Sigmoid colon (tissue), 7 donors: ENCODE measurements around the gene GALR1. TPM values are rescaled to one million over a fixed set of nuclear protein-coding genes. Genes with fewer than 3 reads are reported as not detected.
A peak's percentile ranks its signal among the peaks of the same experiment; 100 is the strongest.

Experiments
- DNase-seq: peaks from one replicate; pipeline ENCODE4 v3.0.0-alpha.2; 2019
- H3K27ac ChIP-seq, 4 donors: fragments of 200-600 bp; sonication (generic); one replicate each; pipeline ENCODE4 v1.5.1; 2016 to 2019; ENCODE audit warnings: mild to moderate bottlenecking in 1 of 4
- H3K27me3 ChIP-seq, 3 donors: fragments of 200-600 bp; sonication (generic); one replicate each; pipeline ENCODE4 v1.5.1; 2019; ENCODE audit warnings: mild to moderate bottlenecking in 1 of 3
- H3K36me3 ChIP-seq, 4 donors: fragments of 200-600 bp; sonication (generic); one replicate each; pipeline ENCODE4 v1.5.1; 2016 to 2019
- H3K4me1 ChIP-seq, 4 donors: fragments of 200-600 bp; sonication (generic); one replicate each; pipeline ENCODE4 v1.5.1; 2017 to 2019
- H3K4me3 ChIP-seq, 4 donors: fragments of 200-600 bp; sonication (generic); one replicate each; pipeline ENCODE4 v1.5.1; 2017 to 2019; ENCODE audit warnings: mild to moderate bottlenecking in 2 of 4, moderate library complexity in 1 of 4
- H3K9me3 ChIP-seq, 4 donors: fragments of 200-600 bp in 3 of 4; sonication (generic) in 3 of 4; one replicate each; pipeline versions ENCODE4 v1.5.1 to v1.6.1; 2013 to 2019
- EP300 ChIP-seq, 4 donors: sonication (generic); formaldehyde crosslinking; IDR thresholded peaks; one replicate each; pipeline ENCODE4 v1.6.1; 2017; ENCODE audit warnings: antibody characterized with exemption in 4 of 4
- POLR2A ChIP-seq, 2 donors: fragments of 450-650 bp; IDR thresholded peaks; one replicate each; pipeline ENCODE4 v1.6.1; 2016; ENCODE audit warnings: antibody characterized with exemption in 2 of 2, mild to moderate bottlenecking in 2 of 2, moderate library complexity in 2 of 2
- POLR2AphosphoS5 ChIP-seq, 4 donors: sonication (generic); formaldehyde crosslinking; IDR thresholded peaks; one replicate each; pipeline ENCODE4 v1.6.1; 2017; ENCODE audit warnings: antibody characterized with exemption in 4 of 4
- WGBS, 2 donors: extraction: QIAGEN DNeasy Blood & Tissue Kit; methylation state at CpG; one replicate each; pipeline ENCODE4 v1.1.7; 2013; 5-methylcytosine and 5-hydroxymethylcytosine counted together
- intact Hi-C: fragments of 100-400 bp; cut with DNase I; formaldehyde crosslinking; loops from one replicate; pipeline ENCODE4 v1.15.1; 2023
- polyA plus RNA-seq, 3 donors: library from polyadenylated mRNA; stranded (reverse); fragments of 200-250 nt; gene quantifications; one replicate each; pipeline ENCODE4 v1.2.3, GENCODE V29; 2013
- total RNA-seq, 4 donors: library from RNA; depleted of rRNA; stranded (reverse); fragments of >200 nt; gene quantifications; one replicate each; pipeline ENCODE4 v1.1.0, GENCODE V29; 2016
- TF ChIP-seq, protein P1 (sequence below), 4 experiments: fragments of 450-650 bp in 3 of 4; fragments of 200-600 bp in 1 of 4; IDR thresholded peaks; one replicate each; pipeline ENCODE4 v1.5.1; 2016 to 2019; ENCODE audit warnings: antibody characterized with exemption in 4 of 4, mild to moderate bottlenecking in 3 of 4, moderate library complexity in 2 of 4
- donor health status: healthy with polysubstance abuse.
- donor health status: Bipolar disorder and iron deficiency.
- donor health status: healthy.

The GALR1 gene
- total and polyA plus RNA-seq, 7 donors, result 0.16 to 0.71 (median 0.33) TPM; not detected in 2

DNA sequence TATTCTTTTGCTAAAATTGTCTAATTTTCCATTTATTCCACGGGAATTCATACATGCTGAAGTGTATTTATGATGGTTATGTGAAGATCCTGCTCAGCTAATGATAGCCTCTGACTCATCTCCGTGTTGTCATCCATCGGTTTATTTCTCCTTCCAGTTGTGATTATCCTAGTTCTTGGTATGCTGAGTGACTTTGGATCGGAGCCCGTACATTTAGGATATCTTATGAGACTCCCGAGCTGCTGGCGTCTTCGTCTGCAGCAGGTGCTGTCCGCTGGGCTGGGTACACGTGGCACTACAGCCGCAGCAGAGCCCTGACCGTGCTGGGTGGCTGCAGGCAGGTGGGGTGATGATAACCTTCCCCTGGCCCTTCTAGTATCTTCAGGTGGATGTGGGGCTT is 40.1 kb upstream of the GALR1 start:
- H3K27me3 ChIP-seq, result no peaks in the 10 kb centered on the region
- intact Hi-C loops, result no loop called here
- WGBS, 2 donors, result 85 to 90% methylated on average over 12 of the region's 12 CpGs

DNA sequence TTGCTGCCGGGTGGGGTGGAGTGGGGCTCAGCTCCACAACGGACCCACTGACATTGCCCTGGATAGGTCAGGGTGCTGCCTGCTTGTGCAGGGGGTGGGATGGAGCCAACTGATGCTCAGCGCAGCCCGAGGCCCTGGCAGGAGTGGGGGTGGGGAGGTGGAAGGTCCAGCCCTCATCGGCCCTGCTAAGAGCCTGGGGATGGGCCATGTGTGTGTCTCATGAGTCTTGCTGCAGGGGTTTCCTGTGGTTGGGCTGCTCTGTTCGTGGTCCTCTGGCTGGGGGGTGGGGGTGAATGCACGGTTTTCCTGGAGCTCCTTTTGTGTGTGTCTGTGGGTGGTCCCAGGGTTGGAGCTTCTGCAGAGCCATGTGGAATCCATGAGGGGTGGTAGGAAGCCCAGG is 39.4 kb upstream of the GALR1 start:
- intact Hi-C loops, result loop anchor here (2.0 to 5.0 kb wide), 2 partner anchors 143 to 209 kb away; no protein-coding TSS in a partner anchor
- DNase-seq, result no peak
- no peak overlapping the region for H3K27ac ChIP-seq

More for the DNA sequence above, 40.1 kb upstream of the GALR1 start:
- no peaks in the 10 kb centered on the region for H3K36me3 ChIP-seq
- DNase-seq, result no peak
- no peaks in the 10 kb centered on the region for H3K9me3 ChIP-seq
- TF ChIP-seq, protein P1, sequence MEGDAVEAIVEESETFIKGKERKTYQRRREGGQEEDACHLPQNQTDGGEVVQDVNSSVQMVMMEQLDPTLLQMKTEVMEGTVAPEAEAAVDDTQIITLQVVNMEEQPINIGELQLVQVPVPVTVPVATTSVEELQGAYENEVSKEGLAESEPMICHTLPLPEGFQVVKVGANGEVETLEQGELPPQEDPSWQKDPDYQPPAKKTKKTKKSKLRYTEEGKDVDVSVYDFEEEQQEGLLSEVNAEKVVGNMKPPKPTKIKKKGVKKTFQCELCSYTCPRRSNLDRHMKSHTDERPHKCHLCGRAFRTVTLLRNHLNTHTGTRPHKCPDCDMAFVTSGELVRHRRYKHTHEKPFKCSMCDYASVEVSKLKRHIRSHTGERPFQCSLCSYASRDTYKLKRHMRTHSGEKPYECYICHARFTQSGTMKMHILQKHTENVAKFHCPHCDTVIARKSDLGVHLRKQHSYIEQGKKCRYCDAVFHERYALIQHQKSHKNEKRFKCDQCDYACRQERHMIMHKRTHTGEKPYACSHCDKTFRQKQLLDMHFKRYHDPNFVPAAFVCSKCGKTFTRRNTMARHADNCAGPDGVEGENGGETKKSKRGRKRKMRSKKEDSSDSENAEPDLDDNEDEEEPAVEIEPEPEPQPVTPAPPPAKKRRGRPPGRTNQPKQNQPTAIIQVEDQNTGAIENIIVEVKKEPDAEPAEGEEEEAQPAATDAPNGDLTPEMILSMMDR (IDR thresholded peaks at IDR 0.05), result no peak
- no peak for TF ChIP-seq POLR2AphosphoS5 (IDR thresholded peaks at IDR 0.05)
- no peak for TF ChIP-seq EP300 (IDR thresholded peaks at IDR 0.05)
- TF ChIP-seq POLR2A (IDR thresholded peaks at IDR 0.05), result no peak
- H3K4me1 ChIP-seq, result peaks cover 0 to 18% (median 17%) of the 10 kb centered on the region in 4 donors
- H3K27ac ChIP-seq, result peak overlapping the region in 1 of 4 donors; percentile 68
- no peak overlapping the region for H3K4me3 ChIP-seq

DNA sequence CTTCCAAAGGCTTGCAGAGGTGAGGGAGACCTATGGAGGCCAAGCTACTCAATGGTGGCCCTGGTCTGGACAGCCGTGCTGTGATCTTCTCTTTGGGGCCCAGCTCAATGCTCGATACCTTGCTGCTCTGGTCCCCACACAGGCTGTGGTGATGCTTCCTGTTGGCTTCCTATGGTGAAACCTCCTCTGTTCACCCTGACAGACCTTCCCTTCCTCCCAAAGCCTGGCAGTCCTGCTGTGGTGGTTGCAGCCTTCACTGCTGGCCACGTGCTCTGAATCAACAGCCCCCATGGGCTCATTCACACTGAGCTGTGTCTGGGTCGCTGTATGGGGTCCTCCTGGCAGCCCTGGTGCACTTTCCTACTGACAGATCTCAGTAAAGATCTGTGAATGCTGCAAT is 31.0 kb upstream of the GALR1 start:
- intact Hi-C loops, result no loop called here
- no peaks in the 10 kb centered on the region for H3K9me3 ChIP-seq
- WGBS, 2 donors, result 68 to 78% methylated on average over 4 of the region's 4 CpGs
- H3K4me3 ChIP-seq, result no peak overlapping the region
- H3K27ac ChIP-seq, result no peak overlapping the region
- DNase-seq, result no peak
- no peaks in the 10 kb centered on the region for H3K36me3 ChIP-seq
- no peaks in the 10 kb centered on the region for H3K27me3 ChIP-seq
- TF ChIP-seq, protein P1 (IDR thresholded peaks at IDR 0.05), result no peak
- TF ChIP-seq POLR2AphosphoS5 (IDR thresholded peaks at IDR 0.05), result no peak
- TF ChIP-seq EP300 (IDR thresholded peaks at IDR 0.05), result no peak
- TF ChIP-seq POLR2A (IDR thresholded peaks at IDR 0.05), result no peak
- no peaks in the 10 kb centered on the region for H3K4me1 ChIP-seq

More for the DNA sequence above, 39.4 kb upstream of the GALR1 start:
- Histone ChIP-seq H3K4me3 (no peak overlapping the region), H3K9me3 (no peaks in the 10 kb centered on the region), H3K36me3 (no peaks in the 10 kb centered on the region), H3K27me3 (no peaks in the 10 kb centered on the region), H3K4me1 (peaks cover 0 to 18% (median 17%) of the 10 kb centered on the region in 4 donors)
- 57 to 80% methylated on average over 7 of the region's 7 CpGs for WGBS, 2 donors
- TF ChIP-seq POLR2AphosphoS5 (IDR thresholded peaks at IDR 0.05), result no peak
- no peak for TF ChIP-seq POLR2A (IDR thresholded peaks at IDR 0.05)
- TF ChIP-seq, protein P1 (IDR thresholded peaks at IDR 0.05), result no peak
- TF ChIP-seq EP300 (IDR thresholded peaks at IDR 0.05), result no peak

DNA sequence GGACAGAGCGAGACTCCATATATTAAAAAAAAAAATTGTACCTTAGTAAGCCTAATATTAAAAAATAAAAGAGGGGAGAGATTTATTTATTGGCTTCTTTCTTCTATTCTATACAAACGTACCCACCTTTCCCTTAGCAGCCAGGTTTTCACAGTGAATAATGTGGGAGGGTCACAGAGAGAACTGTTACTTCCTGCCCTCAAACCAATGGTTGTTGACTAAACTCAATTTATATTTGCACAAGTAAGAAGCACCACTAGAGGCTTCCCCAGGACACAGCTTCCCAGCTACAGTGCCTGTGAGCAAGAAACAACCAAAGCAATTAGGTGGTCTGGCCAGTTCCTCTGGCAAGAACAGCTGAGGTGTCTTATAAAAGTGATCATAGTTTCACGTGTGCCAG is 28.9 kb upstream of the GALR1 start:
- intact Hi-C loops, result no loop called here
- 85 to 88% methylated on average over 3 of the region's 3 CpGs for WGBS, 2 donors
- H3K27me3 ChIP-seq, result no peaks in the 10 kb centered on the region
- H3K4me1 ChIP-seq, result no peaks in the 10 kb centered on the region
- no peak overlapping the region for H3K4me3 ChIP-seq
- no peaks in the 10 kb centered on the region for H3K36me3 ChIP-seq
- no peaks in the 10 kb centered on the region for H3K9me3 ChIP-seq
- no peak for DNase-seq
- no peak overlapping the region for H3K27ac ChIP-seq
- no peak for TF ChIP-seq POLR2A (IDR thresholded peaks at IDR 0.05)
- TF ChIP-seq, protein P1 (IDR thresholded peaks at IDR 0.05), result no peak
- no peak for TF ChIP-seq EP300 (IDR thresholded peaks at IDR 0.05)
- no peak for TF ChIP-seq POLR2AphosphoS5 (IDR thresholded peaks at IDR 0.05)

DNA sequence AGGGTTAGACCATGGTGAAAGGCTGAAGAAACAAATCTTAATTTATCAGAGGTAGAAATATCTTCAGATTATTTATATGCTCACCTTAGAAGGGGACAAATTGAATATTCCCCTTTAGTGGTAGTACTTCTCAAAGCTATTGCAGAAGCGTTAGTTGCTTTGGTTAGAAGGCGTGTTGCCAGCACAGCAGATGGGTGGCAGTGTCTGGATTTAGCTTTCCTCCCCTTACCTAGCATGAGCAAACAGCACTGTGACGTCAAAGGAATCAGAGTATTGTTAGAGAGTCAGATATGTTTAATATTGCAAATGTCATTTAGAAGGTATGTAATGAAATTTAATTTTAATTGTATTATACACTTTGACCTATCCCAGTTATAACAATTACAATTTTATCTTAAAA is 27.2 kb upstream of the GALR1 start:
- WGBS, 2 donors, result 48 to 82% methylated on average over 3 of the region's 3 CpGs
- H3K4me1 ChIP-seq, result no peaks in the 10 kb centered on the region
- no peak overlapping the region for H3K4me3 ChIP-seq
- H3K9me3 ChIP-seq, result no peaks in the 10 kb centered on the region
- intact Hi-C loops, result no loop called here
- H3K27me3 ChIP-seq, result no peaks in the 10 kb centered on the region
- H3K36me3 ChIP-seq, result no peaks in the 10 kb centered on the region
- H3K27ac ChIP-seq, result no peak overlapping the region
- no peak for DNase-seq
- TF ChIP-seq, protein P1 (IDR thresholded peaks at IDR 0.05), result no peak
- no peak for TF ChIP-seq POLR2A (IDR thresholded peaks at IDR 0.05)
- TF ChIP-seq POLR2AphosphoS5 (IDR thresholded peaks at IDR 0.05), result no peak
- TF ChIP-seq EP300 (IDR thresholded peaks at IDR 0.05), result no peak
